SU-DHL-6 (cell line): Measurements from ENCODE around the gene PAIP2.

Experiments
- CTCF ChIP-seq: fragments of 200-600 bp; sonication (generic); IDR thresholded peaks from one replicate; pipeline ENCODE4 v1.5.1; 2017; ENCODE audit warnings: antibody characterized with exemption, mild to moderate bottlenecking, low read length, moderate library complexity; ENCODE audit not compliant: insufficient read depth, poor library complexity, severe bottlenecking
- EZH2phosphoT487 ChIP-seq: fragments of 200-600 bp; sonication (generic), shearing (Covaris generic); conservative IDR thresholded peaks from 2 replicates; pipeline ENCODE4 v1.6.1; 2018; ENCODE audit warnings: mild to moderate bottlenecking, antibody characterized with exemption, low read length, moderate library complexity, mixed read lengths

GRCh38 chr5:139394123-139394653 is 52.5 kb downstream of the PAIP2 start:
- TF ChIP-seq EZH2phosphoT487 = no peak
- TF ChIP-seq CTCF = peak; percentile 70
